Left hindlimb (tissue), 1 donor: ENCODE results near the gene SLC41A1.
A peak's percentile ranks its signal among the peaks of the same experiment; 100 is the strongest.

Source experiments
- DNase-seq: peaks from one replicate; pipeline ENCODE4 v3.0.0-alpha.2; 2018

SLC41A1 gene

DNA sequence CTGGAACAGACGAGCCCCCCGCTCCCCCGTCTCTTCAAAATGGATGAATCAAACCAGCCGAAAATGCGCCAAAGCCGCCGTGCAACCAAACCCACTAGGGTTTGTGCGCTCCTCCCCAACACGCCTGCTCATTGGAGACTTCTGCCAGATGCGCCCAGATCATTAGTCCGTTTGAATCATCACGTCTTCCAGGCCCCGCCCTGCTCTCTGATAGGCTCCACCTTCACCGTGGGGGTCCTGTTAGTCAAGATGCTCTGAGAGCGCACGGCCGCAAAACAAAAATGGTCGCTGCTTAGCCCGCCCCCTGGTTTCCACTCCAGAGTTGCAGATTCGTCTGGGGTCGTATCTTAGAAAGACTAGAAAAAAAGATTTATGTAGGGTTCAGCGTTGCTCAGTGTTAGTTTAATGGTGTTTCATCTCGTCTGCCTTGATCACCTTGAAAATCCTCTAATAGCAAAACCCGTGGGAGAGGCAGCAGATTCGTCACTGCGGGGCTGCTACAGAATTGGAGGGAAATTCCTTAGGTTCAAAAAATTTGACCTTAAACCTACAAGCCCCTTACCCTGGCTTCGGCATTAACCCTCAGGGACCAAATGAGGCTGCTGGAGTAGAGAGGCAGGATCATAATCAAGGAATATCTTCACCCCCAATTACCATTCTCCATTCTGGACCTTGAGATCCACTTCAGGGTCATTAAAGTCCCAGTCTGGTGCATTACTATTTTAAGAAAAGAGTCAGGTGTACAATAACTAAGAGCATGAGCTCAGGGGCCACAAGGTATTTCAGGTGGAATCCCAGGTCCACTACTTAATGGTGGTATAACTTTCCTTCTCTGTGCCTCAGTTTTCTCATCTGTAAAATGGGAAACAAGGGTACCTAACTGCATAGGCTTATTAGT, 62.6 kb downstream of the SLC41A1 start, which contains the start of gene NUCKS1:
Gene NUCKS1 (minus strand): TSS at position 45 of the 898 bp plus-strand sequence. CDS start 209 bp downstream, outside the sequence.
- peak; percentile 99 for DNase-seq

DNA sequence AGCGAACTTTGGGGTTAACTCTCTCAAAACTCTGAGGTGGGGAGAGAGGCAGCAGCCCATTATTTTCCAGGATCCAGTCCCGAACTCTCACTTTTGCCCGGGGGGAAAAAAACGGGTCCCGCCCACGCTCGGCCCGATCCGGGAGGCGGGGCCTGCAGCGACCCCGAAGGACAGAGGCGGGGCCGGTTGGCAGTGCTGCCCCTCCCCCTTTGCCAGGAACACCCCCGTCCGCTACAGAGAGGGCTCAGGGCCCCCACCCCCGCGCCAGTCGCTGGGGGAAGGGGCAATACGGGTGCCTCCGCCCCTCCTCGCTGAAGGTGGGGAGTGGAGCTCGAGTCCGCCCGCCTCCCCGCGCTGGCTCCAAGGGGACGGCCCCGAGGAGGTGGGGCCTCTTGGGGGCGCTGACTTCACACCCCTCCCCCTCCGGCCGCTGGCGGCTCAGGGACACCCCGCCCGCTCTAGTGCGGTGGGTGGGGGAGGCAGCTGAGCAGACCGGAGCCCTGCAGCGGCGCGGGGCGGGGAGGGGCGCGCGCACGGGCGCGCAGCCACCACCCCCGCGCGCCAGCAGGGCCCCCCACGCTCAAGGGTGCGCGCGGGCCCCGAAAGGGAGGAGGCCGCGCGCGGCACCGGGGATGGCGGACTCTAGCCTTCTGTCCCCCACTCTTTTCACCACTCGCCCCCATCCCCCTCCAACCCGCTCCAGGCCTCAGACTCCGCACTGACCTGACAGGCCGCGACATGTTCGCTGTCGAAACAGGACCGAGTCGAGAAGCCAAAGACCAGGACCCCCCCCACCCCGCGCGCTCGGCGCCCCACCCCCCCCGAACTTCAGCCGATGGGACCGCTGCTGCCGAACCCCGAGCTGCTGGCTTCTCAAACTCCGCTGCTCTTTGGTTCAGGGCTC, 63.5 kb downstream of the SLC41A1 start:
- peak; percentile 97 for DNase-seq

DNA sequence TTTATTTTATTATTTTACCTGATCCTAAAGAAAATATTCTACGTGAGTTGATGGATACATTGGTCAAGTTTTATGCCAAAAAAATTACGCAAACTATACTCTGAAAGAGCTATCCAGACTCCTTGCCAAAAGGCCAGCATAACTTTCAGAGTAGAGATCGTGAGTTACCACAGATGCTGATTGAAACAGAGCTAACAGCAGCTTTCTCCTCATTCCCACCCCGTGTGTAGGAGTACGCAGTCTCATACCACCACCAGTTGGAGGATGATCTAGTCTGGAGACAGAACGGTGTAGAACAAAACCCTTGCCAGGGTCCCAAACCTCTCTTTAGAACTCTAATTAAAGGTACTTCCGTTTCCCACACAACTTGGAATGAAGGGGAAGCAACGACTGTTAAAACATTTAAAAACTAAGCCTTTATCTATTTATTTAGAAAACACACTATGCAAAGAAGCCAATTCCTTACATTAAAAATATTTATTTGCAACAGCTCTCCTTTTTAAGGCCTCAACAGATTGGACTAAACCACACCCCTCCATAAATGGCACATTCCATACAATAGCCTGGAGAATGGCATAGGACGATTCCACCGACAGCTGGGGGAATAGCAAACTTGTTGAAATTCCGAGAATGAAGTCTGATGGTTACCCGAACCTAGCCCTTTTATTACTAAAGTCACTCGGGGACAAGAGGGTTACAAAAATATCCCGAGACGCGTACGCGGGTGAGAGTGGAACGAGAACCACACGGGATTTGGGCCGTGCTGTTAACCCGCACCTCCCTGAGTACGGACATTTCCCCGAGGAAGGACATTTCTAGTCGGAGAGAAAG, 64.4 kb downstream of the SLC41A1 start:
- peak; percentile 29 for DNase-seq

DNA sequence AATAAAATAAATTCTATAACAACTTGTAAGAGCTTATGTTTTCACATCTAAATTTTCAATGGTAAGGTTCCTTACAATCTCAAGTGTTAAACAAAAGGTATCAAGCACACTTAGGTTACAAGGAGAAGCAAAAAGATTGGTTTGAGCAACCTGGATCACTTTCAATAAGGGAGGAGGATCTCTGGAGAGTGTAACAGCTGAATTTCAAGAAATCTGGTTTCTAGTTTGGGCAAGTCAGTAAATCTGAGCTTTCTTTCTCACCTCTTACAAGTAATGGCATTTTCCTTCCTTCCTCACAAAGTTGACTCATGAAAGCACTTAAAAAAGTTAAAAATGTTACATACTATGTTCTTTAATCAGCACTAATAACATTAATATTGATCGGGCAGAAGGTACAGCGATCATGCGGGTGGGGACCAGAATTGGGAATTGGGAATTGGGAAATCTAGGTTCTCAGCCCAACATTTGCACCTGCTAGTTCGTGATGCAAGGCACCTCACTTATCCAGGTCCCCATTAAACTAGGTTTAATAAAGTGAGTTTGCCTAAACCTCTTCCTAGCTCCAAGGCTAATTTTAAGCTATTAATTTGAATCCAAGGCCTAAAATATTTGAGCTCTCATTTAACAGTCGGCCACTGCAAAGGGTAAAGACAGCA, 66.1 kb downstream of the SLC41A1 start:
- DNase-seq = no peak

GRCh38 chr1:205744403-205744802, 68.6 kb downstream of the SLC41A1 start:
- DNase-seq = no peak

DNA sequence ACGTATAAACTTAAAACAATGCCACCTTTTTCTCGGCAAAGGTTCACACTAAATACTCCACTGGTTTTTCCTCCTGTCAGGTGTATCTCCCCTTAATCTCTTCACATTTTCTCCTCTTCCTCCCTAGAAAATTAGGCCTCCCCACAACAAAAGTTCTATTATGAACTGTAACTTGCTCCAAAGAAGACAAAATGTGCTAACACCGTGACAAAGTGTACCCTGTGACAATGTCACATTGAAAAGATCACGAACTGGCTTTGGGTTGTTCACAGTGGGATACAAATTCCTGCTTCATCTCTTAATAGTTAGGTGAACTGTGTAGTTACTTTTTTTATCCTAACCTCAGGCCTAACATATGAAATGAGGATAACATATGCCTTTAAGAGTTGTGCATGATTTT, 69.0 kb downstream of the SLC41A1 start:
- no peak for DNase-seq

DNA sequence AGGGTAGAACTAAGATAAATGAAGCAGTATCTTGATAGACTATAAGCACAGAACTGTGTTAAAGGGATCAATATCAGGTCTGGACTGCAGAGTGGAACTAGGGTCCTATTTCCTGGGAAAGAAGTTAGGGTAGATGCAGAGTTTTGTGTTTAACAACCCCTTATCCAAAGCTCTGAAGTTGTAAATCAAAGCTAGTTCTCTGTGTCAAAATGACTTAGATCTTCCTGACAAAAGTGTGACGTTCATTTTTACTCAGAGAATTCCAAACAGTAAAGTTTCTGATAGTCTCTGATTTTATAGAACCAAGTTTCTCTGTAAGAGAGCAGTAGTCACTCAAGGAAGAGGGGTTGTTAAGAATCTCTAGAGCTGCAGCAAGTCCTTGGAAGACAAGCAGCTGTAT, 71.3 kb downstream of the SLC41A1 start:
- no peak for DNase-seq

GRCh38 chr1:205739348-205740160, 73.4 kb downstream of the SLC41A1 start:
- DNase-seq = no peak
